B cell (primary cell): ENCODE results near the gene SETD9. TPM values are rescaled to one million over a fixed set of nuclear protein-coding genes. Genes with fewer than 3 reads are reported as not detected.
A peak's percentile ranks its signal among the peaks of the same experiment; 100 is the strongest.

ENCODE experiments used
- ATAC-seq: fragments of 200-7000 bp; cut with Tn5 transposase; one replicate; pipeline ENCODE4 v1.10.0; 2021; ENCODE audit warnings: low read depth, mild to moderate bottlenecking, moderate number of reproducible peaks, moderate library complexity
- CTCF ChIA-PET: fragments of 350-600 bp; sonication (Branson Sonifier 250); formaldehyde crosslinking; loops from one replicate; lab custom pipeline; 2021; ENCODE audit warnings: antibody characterized with exemption, inconsistent platforms; lab: Charles Lee
- POLR2A ChIA-PET: fragments of 350-600 bp; sonication (Branson Sonifier 250); formaldehyde crosslinking; loops from one replicate; lab custom pipeline; 2021; ENCODE audit warnings: antibody characterized with exemption; lab: Charles Lee
- DNase-seq: peaks from one replicate; pipeline ENCODE4 v3.0.0; 2013
- H2AFZ ChIP-seq: 2 replicates; pipeline ENCODE4 v1.6.1; 2012; ENCODE audit warnings: mild to moderate bottlenecking, low read depth, low read length; ENCODE audit not compliant: insufficient read depth, poor library complexity, severe bottlenecking
- H3K27ac ChIP-seq, 2 donors: 1 replicate in 1 of 2; 2 replicates in 1 of 2; pipeline ENCODE4 v1.5.1; 2012 to 2013; ENCODE audit warnings: low read length in 2 of 2, mild to moderate bottlenecking in 2 of 2, moderate library complexity in 1 of 2
- H3K27me3 ChIP-seq, 4 experiments: fragments of 200-600 bp in 1 of 4; sonication (generic) in 1 of 4; replicated peaks in 1 of 4; 1 replicate in 2 of 4; 2 replicates in 2 of 4; pipeline versions ENCODE4 v1.6.1 to v1.7.0; 2013 to 2016; ENCODE audit warnings: low read length in 3 of 4, mild to moderate bottlenecking in 2 of 4, mixed read lengths in 1 of 4, moderate library complexity in 1 of 4; ENCODE audit not compliant: insufficient read depth in 4 of 4, control insufficient read depth in 3 of 4; ENCODE audit errors: control extremely low read depth in 1 of 4
- H3K36me3 ChIP-seq, 2 experiments: replicated peaks in 1 of 2; 1 replicate in 1 of 2; 2 replicates in 1 of 2; pipeline versions ENCODE4 v1.6.1 to v1.7.1; 2013; ENCODE audit warnings: low read length in 1 of 2; ENCODE audit not compliant: insufficient read depth in 2 of 2, control insufficient read depth in 1 of 2; ENCODE audit errors: control extremely low read depth in 1 of 2, extremely low read depth in 1 of 2
- H3K4me1 ChIP-seq, 2 donors: fragments of 200-600 bp in 1 of 2; sonication (generic) in 1 of 2; 1 replicate in 1 of 2; 2 replicates in 1 of 2; pipeline versions ENCODE4 v1.5.1 to v1.6.1; 2013 to 2017; ENCODE audit warnings: low read length in 2 of 2; ENCODE audit not compliant: control insufficient read depth in 2 of 2, insufficient read depth in 2 of 2
- H3K4me2 ChIP-seq: replicated peaks from 2 replicates; pipeline ENCODE3; 2012; ENCODE audit warnings: mild to moderate bottlenecking, low read depth, low read length; ENCODE audit not compliant: poor library complexity, severe bottlenecking
- H3K4me3 ChIP-seq, 5 experiments: fragments of 200-600 bp in 1 of 5; sonication (generic) in 1 of 5; 1 replicate in 3 of 5; 2 replicates in 2 of 5; pipeline versions ENCODE4 v1.5.1 to v1.7.0; 2011 to 2016; ENCODE audit warnings: low read length in 4 of 5, mild to moderate bottlenecking in 4 of 5, low read depth in 2 of 5, control low read depth in 1 of 5, moderate library complexity in 1 of 5; ENCODE audit not compliant: insufficient read depth in 1 of 5; ENCODE audit errors: control extremely low read depth in 1 of 5, extremely low read depth in 1 of 5
- H3K79me2 ChIP-seq: fragments of 200-600 bp; sonication (generic); one replicate; pipeline ENCODE4 v1.6.0; 2016; ENCODE audit warnings: low read length; ENCODE audit not compliant: control insufficient read depth, insufficient read depth
- H3K9ac ChIP-seq: fragments of 200-600 bp; sonication (generic); 2 replicates; pipeline ENCODE4 v1.6.1; 2017; ENCODE audit warnings: mild to moderate bottlenecking, low read length, moderate library complexity
- H3K9me3 ChIP-seq, 3 donors: one replicate each; pipeline versions ENCODE4 v1.6.1 to v1.7.1; 2013; ENCODE audit warnings: low read length in 2 of 3; ENCODE audit not compliant: control insufficient read depth in 2 of 3, insufficient read depth in 1 of 3; ENCODE audit errors: control extremely low read depth in 1 of 3
- H4K20me1 ChIP-seq: 2 replicates; pipeline ENCODE4 v1.6.0; 2012; ENCODE audit warnings: mild to moderate bottlenecking, low read length; ENCODE audit not compliant: insufficient read depth, control insufficient read depth, poor library complexity, severe bottlenecking
- H3K27ac Mint-ChIP-seq: one replicate; pipeline ENCODE4 v1.8.0; 2021; ENCODE audit warnings: mixed read lengths
- H3K27me3 Mint-ChIP-seq: one replicate; pipeline ENCODE4 v1.8.0; 2021; ENCODE audit warnings: mixed read lengths
- H3K4me1 Mint-ChIP-seq: one replicate; pipeline ENCODE4 v1.8.0; 2021; ENCODE audit warnings: mixed read lengths
- H3K4me3 Mint-ChIP-seq: one replicate; pipeline ENCODE4 v1.8.0; 2021; ENCODE audit warnings: mixed read lengths
- H3K9me3 Mint-ChIP-seq: one replicate; pipeline ENCODE4 v1.8.0; 2022; ENCODE audit warnings: mixed read lengths; ENCODE audit not compliant: insufficient read depth
- EZH2 ChIP-seq: IDR thresholded peaks from 2 replicates; pipeline ENCODE4 v1.6.1; 2012; ENCODE audit warnings: borderline replicate concordance, low read depth, mild to moderate bottlenecking, moderate library complexity, low read length; ENCODE audit not compliant: insufficient read depth, poor library complexity, severe bottlenecking
- WGBS: methylation state at CpG from one replicate; pipeline ENCODE4 v1.1.5; 2013; ENCODE audit warnings: missing lambda C conversion rate; ENCODE audit not compliant: insufficient coverage; 5-methylcytosine and 5-hydroxymethylcytosine counted together
- intact Hi-C: fragments of 100-400 bp; cut with micrococcal nuclease; formaldehyde crosslinking; loops from one replicate; pipeline ENCODE4 v1.10.0; 2022
- polyA plus RNA-seq: library from polyadenylated mRNA; depleted of rRNA; stranded (reverse); fragments of >200 nt; gene quantifications from 2 replicates; pipeline ENCODE4 v1.2.3, GENCODE V29; 2012
- total RNA-seq, 2 donors: library from RNA; stranded (reverse); fragments of 120-200 nt in 1 of 2; gene quantifications; 1 replicate in 1 of 2; 2 replicates in 1 of 2; pipeline versions ENCODE4 v1.2.3 to v1.2.4, GENCODE V29; 2013 to 2022
- TF ChIP-seq, protein P1 (sequence below): fragments of 200-600 bp; IDR thresholded peaks from one replicate; pipeline ENCODE4 v1.8.0; 2022; ENCODE audit warnings: antibody characterized with exemption, mild to moderate bottlenecking

Gene SETD9
- total and polyA plus RNA-seq, 2 donors (not counting 1 experiment from before 2014, with no cell fraction given) = 5.0 to 7.2 TPM

DNA sequence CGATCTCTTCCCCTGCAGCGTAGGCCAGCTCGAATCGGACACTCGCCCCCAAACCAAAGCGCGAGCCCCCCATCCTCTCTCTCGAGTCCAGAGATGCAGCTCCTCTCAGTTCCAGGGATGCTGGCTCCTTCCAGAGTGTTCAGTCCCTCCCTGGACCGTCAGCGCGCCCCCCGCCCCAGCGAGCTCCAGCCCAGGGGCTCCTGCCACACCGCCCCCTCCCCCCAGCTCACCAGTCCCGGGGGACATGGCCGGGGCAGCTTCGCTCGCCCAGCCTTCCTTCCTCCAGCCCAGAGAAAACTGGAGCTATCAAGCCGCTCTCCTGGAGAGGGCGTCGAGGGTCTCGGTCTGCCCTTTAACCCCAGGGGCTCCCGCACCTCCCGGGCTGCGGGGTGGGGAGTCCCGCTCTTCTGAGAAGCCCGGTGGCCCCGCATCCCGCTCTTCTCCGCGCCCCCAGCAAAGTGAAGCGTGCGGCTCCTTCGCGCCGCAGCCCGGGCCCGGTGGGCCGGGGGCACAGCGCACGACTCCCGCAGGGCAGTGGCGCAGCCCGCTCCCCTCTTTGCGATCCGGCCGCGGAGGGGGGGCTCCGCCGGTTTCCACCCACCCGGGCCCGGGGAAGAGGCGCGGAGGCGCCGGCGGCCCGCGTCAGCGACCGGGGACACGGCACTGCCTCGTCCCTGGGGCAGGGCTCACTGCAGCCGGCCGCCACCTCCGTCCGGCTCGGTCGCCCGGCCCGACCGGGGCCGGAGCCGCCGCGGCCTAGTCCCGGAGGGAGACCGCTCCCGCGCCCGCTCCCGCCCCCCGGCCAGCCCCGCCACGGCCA is 41.9 kb downstream of the SETD9 start:
- H3K9me3 ChIP-seq = no peaks in the 10 kb centered on the region
- under 1% methylated on average over 84 of the region's 85 CpGs for WGBS
- H2AFZ ChIP-seq = peak overlapping the region; percentile 77
- H3K4me2 ChIP-seq = peak overlapping the region; percentile 98
- no peaks in the 10 kb centered on the region for H3K9me3 Mint-ChIP-seq
- peak overlapping the region; percentile 19 to 77 (median 72) for H3K4me3 ChIP-seq
- peak overlapping the region; percentile 75 for H3K9ac ChIP-seq
- H3K4me3 Mint-ChIP-seq = peak overlapping the region; percentile 97
- peaks cover 17 to 19% of the 10 kb centered on the region in 2 donors for H3K4me1 ChIP-seq
- H3K27me3 ChIP-seq = peaks cover 0 to 5% (median 1%) of the 10 kb centered on the region in 4 experiments
- TF ChIP-seq, protein P1, sequence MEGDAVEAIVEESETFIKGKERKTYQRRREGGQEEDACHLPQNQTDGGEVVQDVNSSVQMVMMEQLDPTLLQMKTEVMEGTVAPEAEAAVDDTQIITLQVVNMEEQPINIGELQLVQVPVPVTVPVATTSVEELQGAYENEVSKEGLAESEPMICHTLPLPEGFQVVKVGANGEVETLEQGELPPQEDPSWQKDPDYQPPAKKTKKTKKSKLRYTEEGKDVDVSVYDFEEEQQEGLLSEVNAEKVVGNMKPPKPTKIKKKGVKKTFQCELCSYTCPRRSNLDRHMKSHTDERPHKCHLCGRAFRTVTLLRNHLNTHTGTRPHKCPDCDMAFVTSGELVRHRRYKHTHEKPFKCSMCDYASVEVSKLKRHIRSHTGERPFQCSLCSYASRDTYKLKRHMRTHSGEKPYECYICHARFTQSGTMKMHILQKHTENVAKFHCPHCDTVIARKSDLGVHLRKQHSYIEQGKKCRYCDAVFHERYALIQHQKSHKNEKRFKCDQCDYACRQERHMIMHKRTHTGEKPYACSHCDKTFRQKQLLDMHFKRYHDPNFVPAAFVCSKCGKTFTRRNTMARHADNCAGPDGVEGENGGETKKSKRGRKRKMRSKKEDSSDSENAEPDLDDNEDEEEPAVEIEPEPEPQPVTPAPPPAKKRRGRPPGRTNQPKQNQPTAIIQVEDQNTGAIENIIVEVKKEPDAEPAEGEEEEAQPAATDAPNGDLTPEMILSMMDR = no peak
- no peak for TF ChIP-seq EZH2
- H3K79me2 ChIP-seq = peaks cover 29% of the 10 kb centered on the region
- intact Hi-C loops = loop anchor here (2.0 to 5.0 kb wide), 3 partner anchors 81 to 1511 kb away; partner anchors contain the start of gene PLK2
- peaks cover 1 to 3% of the 10 kb centered on the region in 2 experiments for H3K36me3 ChIP-seq
- POLR2A ChIA-PET = interaction anchor here (0.5 to 1.6 kb wide), 3 partner anchors 41 to 222 kb away, joined by 3 to 7 read pairs (median 7); partner anchors contain the start of gene GPBP1
- H3K4me1 Mint-ChIP-seq = peaks cover 25% of the 10 kb centered on the region
- DNase-seq (peak; percentile 53), ATAC-seq (peak; percentile 46)
- H3K27ac Mint-ChIP-seq = peak overlapping the region; percentile 88
- H4K20me1 ChIP-seq = peaks cover 17% of the 10 kb centered on the region
- peak overlapping the region in 1 of 2 donors; percentile 59 for H3K27ac ChIP-seq
- peaks cover 11% of the 10 kb centered on the region for H3K27me3 Mint-ChIP-seq
- CTCF ChIA-PET = interaction anchor here (0.8 to 4.3 kb wide), 5 partner anchors 41 to 269 kb away, joined by 3 to 21 read pairs (median 4); no protein-coding TSS in a partner anchor
